Myocyte (in vitro differentiated cells): ENCODE results near the gene TMEM79. TPM values are rescaled to one million over a fixed set of nuclear protein-coding genes. Genes with fewer than 3 reads are reported as not detected.
"Not testable (repeated sequence)": the region's sequence is repeated elsewhere in the genome, so short reads cannot be mapped to it uniquely, and the experiment has no call there.

ENCODE experiments used
- DNase-seq: peaks from one replicate; pipeline ENCODE4 v3.0.0-alpha.2; 2012; ENCODE audit warnings: low read depth
- total RNA-seq: library from RNA; depleted of rRNA; stranded (reverse); fragments of >200 nt; gene quantifications from 2 replicates; pipeline ENCODE4 v1.2.3, GENCODE V29; 2014

Gene TMEM79
- total RNA-seq, 1 donor from 2014 or later = 2.3 TPM

- DNase-seq = no peak
Measured at GRCh38 chr1:156298852-156299357, 14.8 kb downstream of the TMEM79 start, which contains the start of gene VHLL. Gene VHLL, minus strand, starts transcription at chr1:156299307. Its CDS starts 118 bp downstream, at chr1:156299189.

DNA sequence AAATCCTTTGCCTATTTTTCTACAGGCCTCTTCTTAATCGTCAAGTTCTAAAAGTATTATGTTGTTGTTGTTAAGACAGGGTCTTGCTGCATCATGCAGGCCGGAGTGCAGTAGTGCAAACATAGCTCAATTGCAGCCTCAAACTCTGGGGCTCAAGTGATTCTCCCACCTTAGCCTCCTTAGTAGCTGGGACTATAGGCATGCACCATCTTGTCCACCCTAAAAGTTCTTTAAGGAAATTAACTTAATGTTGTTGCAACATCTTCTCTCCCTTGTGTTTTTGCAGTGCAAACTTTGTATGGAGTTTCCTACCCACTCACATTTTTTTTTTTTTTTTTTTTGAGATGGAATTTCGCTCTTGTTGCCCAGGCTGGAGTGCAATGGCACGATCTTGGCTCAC is 19.1 kb downstream of the TMEM79 start:
- no peak for DNase-seq

DNA sequence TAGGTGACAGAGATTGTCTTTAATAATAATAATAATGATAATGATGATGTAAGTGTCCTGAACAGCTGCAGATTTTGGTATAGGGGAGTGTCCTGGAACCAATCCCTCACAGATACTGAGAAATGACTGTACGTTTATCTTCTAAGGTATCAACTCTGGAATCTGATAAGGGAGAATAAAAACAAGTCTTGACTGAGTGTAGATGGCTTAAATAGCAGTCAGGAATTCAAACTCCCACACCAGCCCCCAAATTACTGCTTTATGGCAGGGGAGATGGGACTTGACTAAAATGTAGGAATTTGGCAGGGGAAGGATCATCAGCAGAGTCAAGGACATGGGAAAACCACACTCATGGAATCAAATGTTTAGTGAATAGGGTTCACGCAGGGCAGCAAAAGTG is 21.1 kb downstream of the TMEM79 start:
- DNase-seq = no peak

DNA sequence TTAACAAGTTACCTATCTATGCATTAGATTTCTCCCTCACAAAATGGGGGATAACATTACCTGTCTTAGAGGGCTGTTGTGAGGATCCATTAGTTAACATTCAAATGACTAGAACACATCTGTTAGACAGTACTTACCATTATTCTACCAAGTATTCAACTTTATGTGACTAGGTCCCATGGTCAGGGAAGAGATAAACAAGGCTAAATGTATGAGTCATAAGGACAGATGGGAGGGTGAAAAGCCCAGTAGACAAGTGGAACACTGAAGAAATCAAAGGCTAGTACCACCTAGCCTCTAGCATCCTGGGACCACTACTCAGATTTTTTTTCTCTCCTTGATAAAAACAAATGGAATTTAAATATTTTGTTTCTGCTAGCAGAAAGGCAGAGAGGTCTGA is 24.0 kb downstream of the TMEM79 start:
- DNase-seq = no peak

DNA sequence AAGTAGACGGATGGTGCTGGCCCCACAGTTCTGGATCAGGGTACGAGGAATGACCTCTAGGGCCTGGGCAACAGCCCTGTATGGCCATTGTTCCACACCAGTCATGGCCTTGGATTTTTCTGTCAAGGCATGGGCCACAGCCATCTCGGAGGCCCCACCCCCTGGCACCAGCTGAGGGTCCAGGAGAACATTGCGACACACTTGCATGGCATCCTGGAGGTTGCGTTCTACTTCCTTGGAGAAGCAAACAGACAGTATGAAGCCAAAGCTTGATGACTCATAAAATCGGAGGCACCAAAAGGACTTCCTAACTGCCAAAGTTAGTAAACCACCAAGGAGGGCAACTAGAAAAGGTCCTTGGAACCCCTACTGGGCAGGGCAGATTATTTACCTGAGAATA is 26.8 kb downstream of the TMEM79 start:
- DNase-seq = peak; percentile 17

- DNase-seq = no peak
Measured at GRCh38 chr1:156316909-156317308, 32.8 kb downstream of the TMEM79 start.

DNA sequence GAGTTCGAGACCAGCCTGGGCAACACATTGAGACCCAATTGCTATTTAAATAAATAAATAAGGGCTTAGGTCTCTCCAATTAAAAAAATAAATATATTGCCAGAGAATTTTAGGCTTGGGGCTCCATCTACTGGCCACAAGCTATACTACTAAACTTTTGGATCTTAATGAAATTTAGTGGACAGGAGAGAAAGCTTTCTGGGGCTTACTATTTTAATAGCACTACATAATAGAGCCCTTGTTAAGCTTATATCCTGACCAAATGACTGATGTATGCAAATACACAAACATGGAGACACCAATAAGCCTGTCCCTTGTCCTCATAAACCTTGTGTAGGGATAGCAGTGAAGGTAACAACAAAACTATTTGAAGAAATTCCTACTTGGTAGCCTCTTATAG is 35.5 kb downstream of the TMEM79 start:
- peak; percentile 45 for DNase-seq

DNA sequence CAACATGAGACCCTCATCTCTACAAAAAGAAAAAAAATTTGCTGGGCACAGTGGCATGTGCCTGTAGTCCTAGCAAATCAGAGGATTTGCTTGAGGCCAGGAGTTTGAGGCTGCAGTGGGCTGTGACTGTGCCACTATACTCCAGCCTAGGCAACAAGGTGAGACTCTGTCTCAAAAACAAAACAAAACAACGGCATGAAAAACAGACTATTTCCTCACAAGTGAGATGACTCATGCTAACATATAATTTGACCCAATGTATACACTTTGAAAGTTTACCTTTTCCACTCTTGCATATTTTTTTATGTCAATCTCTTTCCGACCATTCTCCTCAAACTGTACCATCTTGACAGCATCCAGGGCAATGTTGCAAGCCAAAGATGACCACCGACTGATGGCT is 36.4 kb downstream of the TMEM79 start:
- no peak for DNase-seq

DNA sequence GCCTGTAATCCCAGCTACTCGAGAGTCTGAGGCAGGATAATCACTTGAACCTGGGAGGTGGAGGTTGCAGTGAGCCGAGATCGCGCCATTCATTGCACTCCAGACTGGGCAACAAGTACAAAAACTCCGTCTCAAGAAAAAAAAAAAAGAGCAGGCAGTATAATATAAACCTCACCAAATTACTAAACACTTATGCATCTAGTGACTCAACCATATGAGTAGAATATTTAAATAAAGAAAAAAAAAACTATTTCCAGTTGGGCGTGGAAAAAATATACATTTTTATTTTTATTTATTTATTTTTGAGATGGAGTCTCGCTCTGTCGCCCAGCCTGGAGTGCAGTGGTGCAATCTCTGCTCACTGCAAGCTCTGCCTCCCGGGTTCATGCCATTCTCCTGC is 39.1 kb downstream of the TMEM79 start:
- not testable (repeated sequence) for DNase-seq

DNA sequence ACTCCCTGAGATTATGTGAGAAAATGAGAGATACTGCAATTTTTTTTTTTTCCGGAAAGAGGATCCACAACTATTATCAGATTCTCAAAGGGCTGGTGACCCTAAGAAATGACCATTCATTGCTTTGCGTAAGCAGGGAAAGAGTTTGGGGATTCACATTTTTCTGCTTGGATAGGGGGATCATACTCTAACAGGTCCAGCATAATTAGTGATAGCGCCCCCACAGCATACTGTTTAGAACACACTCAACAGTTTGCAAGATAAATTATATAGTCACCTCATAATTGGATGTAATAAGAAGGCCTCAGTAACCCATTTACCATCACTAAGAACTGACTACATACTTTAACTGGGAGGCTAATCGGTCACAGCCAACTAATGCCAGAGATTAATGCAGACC is 52.1 kb downstream of the TMEM79 start:
- no peak for DNase-seq

DNA sequence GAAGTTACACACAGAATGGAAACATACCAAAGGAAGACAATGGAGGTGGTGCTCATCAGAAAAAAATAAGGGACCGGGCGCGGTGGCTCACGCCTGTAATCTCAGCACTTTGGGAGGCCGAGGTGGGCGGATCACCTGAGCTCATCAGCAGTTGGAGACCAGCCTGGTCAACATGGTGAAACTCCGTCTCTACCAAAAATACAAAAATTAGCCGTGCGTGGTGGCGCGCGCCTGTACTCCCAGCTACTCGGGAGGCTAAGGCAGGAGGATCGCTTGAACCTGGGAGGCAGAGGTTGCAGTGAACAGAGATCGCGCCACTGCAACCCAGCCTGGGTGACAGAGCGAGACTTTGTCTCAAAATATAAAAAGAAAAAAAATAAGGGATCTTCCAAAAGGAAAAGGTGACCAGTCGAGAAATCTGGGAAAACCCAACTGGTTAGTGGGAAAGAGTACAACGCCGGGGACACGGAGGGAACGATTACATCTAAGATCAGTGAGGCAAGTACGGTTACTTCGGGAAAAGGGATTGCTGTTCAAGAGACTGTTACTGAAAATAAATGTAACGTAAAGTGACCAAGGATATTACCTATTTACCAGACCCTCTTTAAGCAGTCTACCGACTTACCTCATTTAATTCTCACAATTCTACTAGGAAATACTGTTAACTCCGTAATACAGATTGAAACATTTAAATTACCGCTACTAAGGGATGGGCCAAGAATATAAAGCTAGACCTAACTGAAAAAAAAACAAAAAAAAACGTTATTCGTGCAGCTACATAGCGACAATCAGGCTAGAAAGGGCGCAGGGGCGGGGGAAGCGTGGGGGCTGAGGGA is 53.1 kb downstream of the TMEM79 start:
- DNase-seq = no peak

- DNase-seq = no peak
Measured at GRCh38 chr1:156337888-156338179, 53.7 kb downstream of the TMEM79 start.

- DNase-seq = peak; percentile 100
Measured at GRCh38 chr1:156338180-156338976, 54.3 kb downstream of the TMEM79 start, which contains the start of the genes CCT3 and TSACC. Gene CCT3, minus strand, starts transcription at chr1:156338292. Its CDS starts 108 bp downstream, at chr1:156338184. Gene TSACC, plus strand, starts transcription at chr1:156338526. Its CDS starts 1,232 bp downstream, at chr1:156339758.

Other genes with a start within 250 kb of the TMEM79 start
- 65.3 and 69.7 TPM in 2 replicates for gene UBQLN4, start 230.5 kb upstream of the TMEM79 start, total RNA-seq
- gene LAMTOR2, start 229.5 kb upstream of the TMEM79 start, total RNA-seq = 40.1 and 51.4 TPM in 2 replicates
- not detected in 2 replicates for gene RAB25, start 223.2 kb upstream of the TMEM79 start, total RNA-seq
- 3.2 and 4.5 TPM in 2 replicates for gene MEX3A, start 201.9 kb upstream of the TMEM79 start, total RNA-seq
- 1,328 and 1,573 TPM in 2 replicates for gene LMNA, start 169.6 kb upstream of the TMEM79 start, total RNA-seq
- gene SEMA4A, start 130.7 kb upstream of the TMEM79 start, total RNA-seq = 1.0 and 1.6 TPM in 2 replicates
- gene SLC25A44, start 90.2 kb upstream of the TMEM79 start, total RNA-seq = 12.5 and 15.9 TPM in 2 replicates
- gene PMF1, start 71.3 kb upstream of the TMEM79 start, total RNA-seq = 81.1 and 85.0 TPM in 2 replicates
- 152 and 378 TPM in 2 replicates for gene BGLAP, start 42.1 kb upstream of the TMEM79 start, total RNA-seq
- gene PAQR6, start 36.3 kb upstream of the TMEM79 start, total RNA-seq = 1.1 and 4.1 TPM in 2 replicates
- 104 TPM in 2 replicates for gene SMG5, start 1.5 kb upstream of the TMEM79 start, total RNA-seq
- gene GLMP, start 11.4 kb downstream of the TMEM79 start, total RNA-seq = 32.8 and 41.1 TPM in 2 replicates
- gene VHLL, start 15.0 kb downstream of the TMEM79 start, total RNA-seq = not detected in 2 replicates
- gene CCT3, start 54.0 kb downstream of the TMEM79 start, total RNA-seq = 271 and 331 TPM in 2 replicates
- gene TSACC, start 54.2 kb downstream of the TMEM79 start, total RNA-seq = not detected in 2 replicates
- not detected in 2 replicates for gene RHBG, start 84.9 kb downstream of the TMEM79 start, total RNA-seq
- 59.2 and 62.2 TPM in 2 replicates for gene MEF2D, start 216.4 kb downstream of the TMEM79 start, total RNA-seq